GM21526 (cell line): ENCODE data around the gene CTNNA3.

Experiments used
- ATAC-seq: cut with Tn5 transposase; IDR thresholded peaks from one replicate; pipeline ENCODE4 v1.9.1; 2021; ENCODE audit warnings: moderate library complexity; ENCODE audit not compliant: unreplicated experiment, low FRiP score

CTNNA3 gene

GRCh38 chr10:66222462-66223046 lies 1473.4 kb downstream of the CTNNA3 start:
- no peak for ATAC-seq

- no peak for ATAC-seq
Measured at GRCh38 chr10:66218981-66219587, 1476.9 kb downstream of the CTNNA3 start.

GRCh38 chr10:66218289-66218688 lies 1477.7 kb downstream of the CTNNA3 start:
- ATAC-seq = no peak

GRCh38 chr10:66215920-66216319 lies 1480.1 kb downstream of the CTNNA3 start:
- no peak for ATAC-seq

- ATAC-seq = no peak
Measured at GRCh38 chr10:66214721-66215404, 1481.1 kb downstream of the CTNNA3 start.

- ATAC-seq = no peak
Measured at GRCh38 chr10:66209025-66209424, 1487.0 kb downstream of the CTNNA3 start.

- ATAC-seq = no peak
Measured at GRCh38 chr10:66204838-66205237, 1491.2 kb downstream of the CTNNA3 start.

GRCh38 chr10:66202101-66202500 lies 1493.9 kb downstream of the CTNNA3 start:
- ATAC-seq = no peak

GRCh38 chr10:66192162-66192831 lies 1503.7 kb downstream of the CTNNA3 start:
- no peak for ATAC-seq

- no peak for ATAC-seq
Measured at GRCh38 chr10:66190413-66190812, 1505.6 kb downstream of the CTNNA3 start.

GRCh38 chr10:66189271-66189670 lies 1506.7 kb downstream of the CTNNA3 start:
- no peak for ATAC-seq

GRCh38 chr10:66187053-66187733 lies 1508.8 kb downstream of the CTNNA3 start:
- ATAC-seq = no peak

GRCh38 chr10:66183028-66183427 lies 1513.0 kb downstream of the CTNNA3 start:
- ATAC-seq = no peak

- peak; percentile 94 for ATAC-seq
Measured at GRCh38 chr10:66180581-66181318, 1515.2 kb downstream of the CTNNA3 start.

- no peak for ATAC-seq
Measured at GRCh38 chr10:66180021-66180420, 1516.0 kb downstream of the CTNNA3 start.

- no peak for ATAC-seq
Measured at GRCh38 chr10:66176772-66177171, 1519.2 kb downstream of the CTNNA3 start.

- ATAC-seq = no peak
Measured at GRCh38 chr10:66167816-66168215, 1528.2 kb downstream of the CTNNA3 start.

GRCh38 chr10:66162560-66163143 lies 1533.3 kb downstream of the CTNNA3 start:
- no peak for ATAC-seq

GRCh38 chr10:66151346-66151745 lies 1544.6 kb downstream of the CTNNA3 start:
- no peak for ATAC-seq

- no peak for ATAC-seq
Measured at GRCh38 chr10:66148312-66148711, 1547.7 kb downstream of the CTNNA3 start.
